HG02884 (cell line): ENCODE measurements around the gene TMEM150A.
"Not testable (repeated sequence)": the region's sequence is repeated elsewhere in the genome, so short reads cannot be mapped to it uniquely, and the experiment has no call there.

ENCODE experiments used
- ATAC-seq: cut with Tn5 transposase; IDR thresholded peaks from one replicate; pipeline ENCODE4 v1.9.1; 2021; ENCODE audit warnings: mild to moderate bottlenecking, moderate library complexity; ENCODE audit not compliant: unreplicated experiment

TMEM150A gene

GRCh38 chr2:85595301-85596025 is 7.0 kb downstream of the TMEM150A start, which contains the start of gene RNF181:
RNF181 (plus strand) TSS chr2:85595745; CDS start chr2:85595764, 19 bp downstream.
- ATAC-seq = peak; percentile 100

GRCh38 chr2:85594715-85595300 is 7.7 kb downstream of the TMEM150A start:
- no peak for ATAC-seq

GRCh38 chr2:85593023-85593422 is 9.5 kb downstream of the TMEM150A start:
- no peak for ATAC-seq

GRCh38 chr2:85592299-85592698 is 10.2 kb downstream of the TMEM150A start:
- not testable (repeated sequence) for ATAC-seq

GRCh38 chr2:85591563-85591962 is 10.9 kb downstream of the TMEM150A start:
- no peak for ATAC-seq

- no peak for ATAC-seq
These were observed 11.5 kb downstream of the TMEM150A start for GRCh38 chr2:85590950-85591349.

GRCh38 chr2:85589982-85590791 is 12.3 kb downstream of the TMEM150A start:
- ATAC-seq = no peak

GRCh38 chr2:85589181-85589580 is 13.3 kb downstream of the TMEM150A start:
- no peak for ATAC-seq

- ATAC-seq = no peak
These were observed 13.9 kb downstream of the TMEM150A start for GRCh38 chr2:85588645-85589044.

- ATAC-seq = no peak
These were observed 14.3 kb downstream of the TMEM150A start for GRCh38 chr2:85588236-85588635.

GRCh38 chr2:85585781-85586105 is 16.8 kb downstream of the TMEM150A start:
- no peak for ATAC-seq

GRCh38 chr2:85584857-85585780 is 17.4 kb downstream of the TMEM150A start:
- ATAC-seq = peak; percentile 49

- peak; percentile 41 for ATAC-seq
These were observed 18.1 kb downstream of the TMEM150A start, which contains the start of gene VAMP5 for GRCh38 chr2:85584354-85584856. VAMP5 (plus strand) TSS chr2:85584431; CDS start chr2:85584491, 60 bp downstream.

- ATAC-seq = peak; percentile 12
These were observed 18.7 kb downstream of the TMEM150A start for GRCh38 chr2:85583667-85584353.

- no peak for ATAC-seq
These were observed 20.0 kb downstream of the TMEM150A start for GRCh38 chr2:85582492-85582891.

- no peak for ATAC-seq
These were observed 22.3 kb downstream of the TMEM150A start for GRCh38 chr2:85580206-85580605.

GRCh38 chr2:85579266-85579935 is 23.1 kb downstream of the TMEM150A start:
- no peak for ATAC-seq

GRCh38 chr2:85578243-85579180 is 24.0 kb downstream of the TMEM150A start:
- ATAC-seq = no peak
